ENCODE results near the gene MRPL53. TPM values are rescaled to one million over a fixed set of nuclear protein-coding genes. Genes with fewer than 3 reads are reported as not detected.

Gene MRPL53
- total RNA-seq, 1 experiment from 2014 or later = 65.4 TPM

- H3K27ac ChIP-seq (ENCODE audit: low read depth, low read length) = no peak overlapping the region
- BruUV-seq (replicated peaks) = no TSS peak
- DNase-seq (ENCODE audit: low read depth, low spot score) (no peak), ATAC-seq (no peak)
- peaks cover 1% of the 10 kb centered on the region in 2 experiments; a peak in 3 of 4 replicates for H3K4me1 ChIP-seq (ENCODE audit: control insufficient read depth in 1 of 2, insufficient read depth in 2 of 2, low read length in 2 of 2)
- H3K27me3 ChIP-seq (ENCODE audit: insufficient read depth, low read length) = no peaks in the 10 kb centered on the region
- no peak overlapping the region for H3K4me3 ChIP-seq (replicated peaks in 1 of 2; ENCODE audit: low read depth in 1 of 2, low read length in 2 of 2)
- intact Hi-C loops (cut with micrococcal nuclease) = no loop called here
- POLR2A ChIA-PET = no interaction called here
- TF ChIP-seq POLR2AphosphoS5 (IDR thresholded peaks at IDR 0.05; ENCODE audit: low read depth, low read length) = no peak
- no peak for TF ChIP-seq ATF3 (IDR thresholded peaks at IDR 0.05)
- no peaks in the 10 kb centered on the region for H3K79me2 ChIP-seq (ENCODE audit: insufficient read depth, low read length)
- CTCF ChIA-PET = interaction anchor here (0.7 kb wide), 1 partner anchor 134 kb away, joined by 4 read pairs; no protein-coding TSS in a partner anchor
- H3K4me2 ChIP-seq (ENCODE audit: low read length) = no peak overlapping the region
- RAD21 ChIA-PET (ENCODE audit: low non-redundant PET in 1 of 2, low total read pairs in 2 of 2, uncharacterized antibody in 2 of 2, unreplicated experiment in 2 of 2) = no interaction called here
- no peaks in the 10 kb centered on the region for H3K9me2 ChIP-seq (ENCODE audit: insufficient read depth)
- H3K9ac ChIP-seq (ENCODE audit: low read length) = no peak overlapping the region
- no peaks in the 10 kb centered on the region for H4K20me1 ChIP-seq (ENCODE audit: insufficient read depth)
- no peaks in the 10 kb centered on the region for H3K9me3 ChIP-seq (ENCODE audit: control insufficient read depth in 1 of 2, insufficient read depth in 1 of 2, low read depth in 1 of 2, low read length in 2 of 2)
- H2AFZ ChIP-seq (ENCODE audit: low read depth, low read length, poor library complexity, severe bottlenecking) = no peak overlapping the region
- H3K36me3 ChIP-seq (ENCODE audit: control insufficient read depth in 1 of 2, insufficient read depth in 2 of 2, low read length in 2 of 2) = no peaks in the 10 kb centered on the region
These were observed 41.3 kb upstream of the MRPL53 start for GRCh38 chr2:74513605-74514367.

- H3K27ac ChIP-seq (ENCODE audit: low read depth, low read length) = no peak overlapping the region
- CTCF ChIA-PET = no interaction called here
- H4K20me1 ChIP-seq (ENCODE audit: insufficient read depth) = no peaks in the 10 kb centered on the region
- H3K4me1 ChIP-seq (ENCODE audit: control insufficient read depth in 1 of 2, insufficient read depth in 2 of 2, low read length in 2 of 2) = peaks cover 6 to 9% of the 10 kb centered on the region in 2 experiments; a peak in 3 of 4 replicates
- intact Hi-C loops (cut with micrococcal nuclease) = no loop called here
- BruUV-seq (replicated peaks) = no TSS peak
- RAD21 ChIA-PET (ENCODE audit: low non-redundant PET in 1 of 2, low total read pairs in 2 of 2, uncharacterized antibody in 2 of 2, unreplicated experiment in 2 of 2) = no interaction called here
- H3K36me3 ChIP-seq (ENCODE audit: control insufficient read depth in 1 of 2, insufficient read depth in 2 of 2, low read length in 2 of 2) = no peaks in the 10 kb centered on the region
- ATAC-seq (no peak), DNase-seq (ENCODE audit: low read depth, low spot score) (no peak)
- H3K9ac ChIP-seq (ENCODE audit: low read length) = no peak overlapping the region
- no peaks in the 10 kb centered on the region for H3K27me3 ChIP-seq (ENCODE audit: insufficient read depth, low read length)
- no peak overlapping the region for H3K4me3 ChIP-seq (replicated peaks in 1 of 2; ENCODE audit: low read depth in 1 of 2, low read length in 2 of 2)
- POLR2A ChIA-PET = no interaction called here
- no peaks in the 10 kb centered on the region for H3K79me2 ChIP-seq (ENCODE audit: insufficient read depth, low read length)
- no peak overlapping the region for H3K4me2 ChIP-seq (ENCODE audit: low read length)
- TF ChIP-seq REST (IDR thresholded peaks at IDR 0.05; ENCODE audit: low read depth) (no peak), JUND (IDR thresholded peaks at IDR 0.05) (no peak), EZH2 (IDR thresholded peaks at IDR 0.05) (no peak), POLR2AphosphoS5 (IDR thresholded peaks at IDR 0.05; ENCODE audit: low read depth, low read length) (no peak), RAD21 (IDR thresholded peaks at IDR 0.05; ENCODE audit: low read depth) (no peak)
- no peaks in the 10 kb centered on the region for H3K9me2 ChIP-seq (ENCODE audit: insufficient read depth)
- H3K9me3 ChIP-seq (ENCODE audit: control insufficient read depth in 1 of 2, insufficient read depth in 1 of 2, low read depth in 1 of 2, low read length in 2 of 2) = no peaks in the 10 kb centered on the region
- H2AFZ ChIP-seq (ENCODE audit: low read depth, low read length, poor library complexity, severe bottlenecking) = no peak overlapping the region
These were observed 40.5 kb upstream of the MRPL53 start for GRCh38 chr2:74512744-74513604.
